ENCODE measurements around the gene SLC25A39.

- no peak for TF ChIP-seq CTCF (IDR thresholded peaks at IDR 0.05 in 8 of 11, conservative IDR thresholded peaks at IDR 0.05 in 3 of 11)
- TF ChIP-seq POLR2A (IDR thresholded peaks at IDR 0.05) = no peak
- TF ChIP-seq POLR2AphosphoS5 (IDR thresholded peaks at IDR 0.05) = no peak
Measured at GRCh38 chr17:44353672-44354331, 29.2 kb upstream of the SLC25A39 start.
